Stomach (tissue), 9 donors: ENCODE data around the gene TALDO1. TPM values are rescaled to one million over a fixed set of nuclear protein-coding genes. Genes with fewer than 3 reads are reported as not detected.

Experiments used
- DNase-seq, 2 donors: peaks; one replicate each; pipeline versions ENCODE4 v3.0.0 to v3.0.0-alpha.2; 2013 to 2019
- H3K27ac ChIP-seq, 5 donors: fragments of 200-600 bp in 4 of 5; sonication (generic) in 4 of 5; one replicate each; pipeline ENCODE4 v1.5.1; 2013 to 2019; ENCODE audit warnings: mild to moderate bottlenecking in 1 of 5, moderate library complexity in 1 of 5
- H3K27me3 ChIP-seq, 3 donors: fragments of 200-600 bp; sonication (generic); one replicate each; pipeline ENCODE4 v1.5.1; 2017 to 2019; ENCODE audit warnings: mixed run types in 1 of 3
- H3K36me3 ChIP-seq, 4 donors: fragments of 200-600 bp; sonication (generic); 1 replicate in 3 of 4; 2 replicates in 1 of 4; pipeline ENCODE4 v1.5.1; 2016 to 2019
- H3K4me1 ChIP-seq, 4 donors: fragments of 200-600 bp; sonication (generic); one replicate each; pipeline ENCODE4 v1.5.1; 2016 to 2019
- H3K4me3 ChIP-seq, 4 donors: fragments of 200-600 bp; sonication (generic) in 3 of 4; one replicate each; pipeline ENCODE4 v1.5.1; 2016 to 2019; ENCODE audit warnings: mild to moderate bottlenecking in 1 of 4
- H3K9me3 ChIP-seq, 4 donors: fragments of 200-600 bp; sonication (generic); one replicate each; pipeline ENCODE4 v1.5.1; 2016 to 2019
- EP300 ChIP-seq: sonication (generic); formaldehyde crosslinking; IDR thresholded peaks from one replicate; pipeline ENCODE4 v1.6.1; 2017; ENCODE audit warnings: antibody characterized with exemption
- POLR2A ChIP-seq, 4 donors: fragments of 450-650 bp; IDR thresholded peaks; one replicate each; pipeline ENCODE4 v1.6.1; 2016; ENCODE audit warnings: antibody characterized with exemption in 4 of 4, control low read depth in 2 of 4, mild to moderate bottlenecking in 1 of 4, moderate library complexity in 1 of 4
- POLR2AphosphoS5 ChIP-seq, 3 donors: sonication (generic); formaldehyde crosslinking; IDR thresholded peaks; one replicate each; pipeline ENCODE4 v1.6.1; 2016; ENCODE audit warnings: antibody characterized with exemption in 3 of 3
- WGBS, 5 donors: extraction: QIAGEN DNeasy Blood & Tissue Kit in 3 of 5; methylation state at CpG; one replicate each; pipeline versions ENCODE4 v1.1.5 to v1.1.7; 2013 to 2018; 5-methylcytosine and 5-hydroxymethylcytosine counted together
- intact Hi-C: fragments of 100-400 bp; cut with DNase I; formaldehyde crosslinking; loops from one replicate; pipeline ENCODE4 v1.15.1; 2023; ENCODE audit warnings: low total_unique reads
- polyA plus RNA-seq, 3 donors: library from polyadenylated mRNA; stranded (reverse); fragments of 200-250 nt; gene quantifications; one replicate each; pipeline ENCODE4 v1.2.3, GENCODE V29; 2013
- total RNA-seq, 5 donors: library from RNA; depleted of rRNA; stranded (reverse); fragments of >200 nt; gene quantifications; one replicate each; pipeline versions ENCODE4 v1.1.0 to v1.2.3, GENCODE V29; 2014 to 2016
- TF ChIP-seq, protein P1 (sequence below), 7 experiments: fragments of 450-650 bp in 4 of 7; fragments of 200-600 bp in 3 of 7; sonication (generic) in 3 of 7; IDR thresholded peaks; one replicate each; pipeline ENCODE4 v1.5.1; 2016 to 2019; ENCODE audit warnings: antibody characterized with exemption in 7 of 7, control low read depth in 2 of 7, mild to moderate bottlenecking in 1 of 7
- donor health status: healthy with polysubstance abuse.
- donor health status: Bipolar disorder and iron deficiency.
- donor health status: healthy.

The TALDO1 gene
- total and polyA plus RNA-seq, 8 donors = 85.9 to 258 (median 180) TPM

DNA sequence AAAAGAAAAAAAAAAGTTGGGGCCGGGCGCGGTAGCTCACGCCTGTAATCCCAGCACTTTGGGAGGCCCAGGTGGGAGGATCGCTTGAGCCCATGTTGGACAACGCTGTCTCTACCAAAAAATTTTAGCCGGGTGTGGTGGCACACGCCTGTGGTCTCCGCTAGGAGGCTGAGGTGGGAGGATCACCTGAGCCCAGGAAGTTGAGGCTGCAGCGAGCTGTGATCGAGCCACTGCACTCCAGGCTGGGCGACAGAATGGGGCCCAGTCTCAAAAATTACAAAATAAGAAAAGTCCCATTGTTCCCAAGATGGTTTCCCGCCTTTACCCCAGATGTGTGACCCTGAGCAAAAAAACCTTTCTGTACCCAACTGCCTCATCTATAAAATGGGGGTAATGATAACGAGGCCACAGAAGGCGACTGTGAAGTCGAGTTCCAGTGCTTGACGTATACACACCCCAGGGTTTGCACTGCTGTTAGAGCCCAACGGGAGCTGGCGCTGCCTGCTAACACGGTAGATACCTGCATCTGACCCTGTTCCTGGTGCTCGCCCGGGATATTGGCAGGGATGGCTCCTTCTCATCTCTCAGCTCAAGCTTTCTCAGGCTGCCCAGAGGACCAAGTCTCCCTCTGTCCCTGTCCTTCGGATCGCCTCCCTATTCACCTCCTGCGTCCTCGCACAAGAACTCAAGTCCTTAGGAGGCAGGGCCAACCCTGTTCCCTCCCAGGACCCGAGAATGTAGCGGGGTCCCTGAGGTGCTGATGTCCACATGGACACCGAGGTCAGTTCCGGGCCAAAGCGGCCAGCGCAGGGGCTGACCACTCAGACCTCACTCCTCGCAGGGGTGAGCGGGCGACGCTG is 61.4 kb downstream of the TALDO1 start:
- peak overlapping the region; percentile 83 to 98 (median 92) for H3K4me3 ChIP-seq
- 25 to 47% (median 28%) methylated on average over 23 to 36 of the region's 36 CpGs for WGBS, 5 donors
- intact Hi-C loops = no loop called here
- DNase-seq = no peak
- no peaks in the 10 kb centered on the region for H3K9me3 ChIP-seq
- H3K4me1 ChIP-seq = peaks cover 41 to 64% (median 58%) of the 10 kb centered on the region in 4 donors
- no peaks in the 10 kb centered on the region for H3K27me3 ChIP-seq
- no peak for TF ChIP-seq POLR2A (IDR thresholded peaks at IDR 0.05)
- TF ChIP-seq, protein P1, sequence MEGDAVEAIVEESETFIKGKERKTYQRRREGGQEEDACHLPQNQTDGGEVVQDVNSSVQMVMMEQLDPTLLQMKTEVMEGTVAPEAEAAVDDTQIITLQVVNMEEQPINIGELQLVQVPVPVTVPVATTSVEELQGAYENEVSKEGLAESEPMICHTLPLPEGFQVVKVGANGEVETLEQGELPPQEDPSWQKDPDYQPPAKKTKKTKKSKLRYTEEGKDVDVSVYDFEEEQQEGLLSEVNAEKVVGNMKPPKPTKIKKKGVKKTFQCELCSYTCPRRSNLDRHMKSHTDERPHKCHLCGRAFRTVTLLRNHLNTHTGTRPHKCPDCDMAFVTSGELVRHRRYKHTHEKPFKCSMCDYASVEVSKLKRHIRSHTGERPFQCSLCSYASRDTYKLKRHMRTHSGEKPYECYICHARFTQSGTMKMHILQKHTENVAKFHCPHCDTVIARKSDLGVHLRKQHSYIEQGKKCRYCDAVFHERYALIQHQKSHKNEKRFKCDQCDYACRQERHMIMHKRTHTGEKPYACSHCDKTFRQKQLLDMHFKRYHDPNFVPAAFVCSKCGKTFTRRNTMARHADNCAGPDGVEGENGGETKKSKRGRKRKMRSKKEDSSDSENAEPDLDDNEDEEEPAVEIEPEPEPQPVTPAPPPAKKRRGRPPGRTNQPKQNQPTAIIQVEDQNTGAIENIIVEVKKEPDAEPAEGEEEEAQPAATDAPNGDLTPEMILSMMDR (IDR thresholded peaks at IDR 0.05) = no peak
- TF ChIP-seq POLR2AphosphoS5 (IDR thresholded peaks at IDR 0.05) = no peak
- no peak for TF ChIP-seq EP300
- H3K36me3 ChIP-seq = peaks cover 22 to 26% (median 25%) of the 10 kb centered on the region in 4 donors
- H3K27ac ChIP-seq = peak overlapping the region; percentile 89 to 99 (median 98)

DNA sequence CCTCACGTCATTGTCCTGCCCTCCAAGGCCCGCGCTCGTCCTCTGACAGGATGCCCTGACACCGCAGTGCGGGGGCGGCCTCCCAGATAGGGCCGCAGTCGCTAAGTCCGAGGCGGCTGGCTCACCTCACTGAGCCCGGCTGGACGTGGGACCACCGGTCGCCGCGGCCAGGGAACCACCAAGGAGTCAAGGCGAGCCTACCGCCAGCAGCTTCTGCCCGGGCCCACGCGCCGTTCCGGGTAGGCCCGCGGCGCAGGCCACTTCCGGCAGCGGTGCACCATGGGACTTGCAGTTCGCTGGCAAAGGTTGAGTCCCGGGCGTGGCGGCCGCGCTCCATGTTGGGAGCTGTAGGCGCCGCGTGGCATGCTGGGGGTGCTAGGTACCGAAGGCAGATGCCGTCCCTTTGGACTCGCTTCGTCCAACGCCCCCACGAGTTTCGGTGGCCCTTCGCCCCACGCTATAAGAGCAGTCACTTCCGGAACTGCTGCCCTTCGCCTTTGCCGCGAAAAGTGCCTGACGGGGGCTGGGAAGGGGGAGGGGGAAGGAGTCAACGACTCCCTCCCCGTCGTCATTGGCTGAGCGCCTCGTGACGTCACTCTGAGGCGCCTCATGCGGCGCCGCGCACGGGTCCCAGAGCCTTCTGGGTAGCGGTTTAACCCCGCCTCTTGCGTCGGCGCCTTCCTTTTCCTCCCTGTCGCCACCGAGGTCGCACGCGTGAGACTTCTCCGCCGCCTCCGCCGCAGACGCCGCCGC is 62.2 kb downstream of the TALDO1 start, which contains the start of gene RPLP2:
Gene RPLP2, plus strand, starts transcription at position 681 of the 753 bp plus-strand sequence. CDS start 268 bp downstream, outside the sequence.
- Histone ChIP-seq H3K36me3 (peaks cover 23 to 34% (median 32%) of the 10 kb centered on the region in 4 donors), H3K4me3 (peak within 1 kb of the TSS; percentile 83 to 98 (median 92)), H3K27me3 (no peaks in the 10 kb centered on the region), H3K9me3 (no peaks in the 10 kb centered on the region), H3K27ac (peak within 1 kb of the TSS; percentile 89 to 99 (median 98)), H3K4me1 (peaks cover 37 to 56% (median 50%) of the 10 kb centered on the region in 4 donors)
- intact Hi-C loops = no loop called here
- 0 to 1% (median 1%) methylated on average over 1 to 81 of the region's 81 CpGs for WGBS, 5 donors
- TF ChIP-seq POLR2A (IDR thresholded peaks at IDR 0.05) (peak in 2 of 4 donors; percentile 55 to 85), EP300 (peak; percentile 59), POLR2AphosphoS5 (IDR thresholded peaks at IDR 0.05) (peak; percentile 95 to 98 (median 98))
- TF ChIP-seq, protein P1 (IDR thresholded peaks at IDR 0.05) = no peak
- DNase-seq = peak; percentile 99

DNA sequence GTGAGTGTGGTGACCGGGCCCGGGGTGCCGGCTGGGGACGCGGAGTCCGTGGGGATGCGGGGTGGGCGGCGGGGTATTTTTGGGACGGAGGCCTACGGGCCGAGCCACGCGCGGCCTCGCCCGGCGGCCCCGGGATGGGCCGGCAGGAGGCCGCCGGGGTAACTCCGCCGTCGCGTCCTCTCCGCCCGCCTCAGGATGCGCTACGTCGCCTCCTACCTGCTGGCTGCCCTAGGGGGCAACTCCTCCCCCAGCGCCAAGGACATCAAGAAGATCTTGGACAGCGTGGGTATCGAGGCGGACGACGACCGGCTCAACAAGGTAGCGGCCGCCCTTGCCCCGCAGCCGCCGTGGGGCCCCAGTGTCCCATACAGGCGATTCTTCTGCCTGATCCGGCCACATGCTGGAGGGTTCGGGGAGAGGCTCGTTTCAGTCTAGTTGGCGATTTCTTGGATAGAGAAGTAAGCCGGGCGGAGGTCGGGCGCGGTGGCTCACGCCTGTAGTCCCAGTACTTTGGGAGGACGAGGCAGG is 62.8 kb downstream of the TALDO1 start:
- 0 to 1% (median 0%) methylated on average over 18 to 55 of the region's 55 CpGs for WGBS, 5 donors
- TF ChIP-seq POLR2A (IDR thresholded peaks at IDR 0.05) (peak in 1 of 4 donors; percentile 42), EP300 (no peak), POLR2AphosphoS5 (IDR thresholded peaks at IDR 0.05) (no peak)
- TF ChIP-seq, protein P1 (IDR thresholded peaks at IDR 0.05) = peak in 1 of 7 experiments; percentile 15
- intact Hi-C loops = no loop called here
- Histone ChIP-seq H3K9me3 (no peaks in the 10 kb centered on the region), H3K36me3 (peaks cover 23 to 40% (median 37%) of the 10 kb centered on the region in 4 donors), H3K27ac (peak overlapping the region; percentile 89 to 99 (median 98)), H3K4me3 (peak overlapping the region; percentile 83 to 98 (median 92)), H3K4me1 (peaks cover 33 to 50% (median 44%) of the 10 kb centered on the region in 4 donors), H3K27me3 (no peaks in the 10 kb centered on the region)
- no peak for DNase-seq
